ENCODE results near the gene ZDHHC1. TPM values are rescaled to one million over a fixed set of nuclear protein-coding genes. Genes with fewer than 3 reads are reported as not detected.
"Not testable (repeated sequence)": the region's sequence is repeated elsewhere in the genome, so short reads cannot be mapped to it uniquely, and the experiment has no call there.

ZDHHC1 gene
- total RNA-seq, 4 donors from 2014 or later: 11.6 to 27.5 (median 20.8) TPM

DNA sequence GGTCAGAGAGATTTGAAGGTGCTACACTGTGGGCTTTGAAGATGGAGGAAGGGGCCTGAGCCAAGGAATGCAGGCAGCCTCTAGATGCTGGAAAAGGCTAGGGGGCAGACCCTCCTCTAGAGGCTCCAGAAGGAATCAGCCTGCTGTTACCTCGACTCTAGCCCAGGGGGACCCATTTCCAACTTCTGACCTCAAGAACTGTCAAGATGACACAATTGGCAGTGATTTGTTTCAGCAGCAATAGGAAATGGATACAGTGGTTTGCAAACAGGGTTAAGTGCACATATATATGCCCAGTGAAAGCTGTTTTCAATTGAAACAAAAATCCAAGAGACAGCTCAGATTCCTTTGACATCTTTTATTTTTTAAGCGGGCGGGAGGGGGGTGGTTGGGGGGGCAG lies 3.7 kb upstream of the ZDHHC1 start:
- no peak for TF ChIP-seq POLR2AphosphoS5 (IDR thresholded peaks at IDR 0.05)
- TF ChIP-seq CTCF (IDR thresholded peaks at IDR 0.05): no peak
- TF ChIP-seq EP300 (IDR thresholded peaks at IDR 0.05): no peak
- TF ChIP-seq POLR2A (IDR thresholded peaks at IDR 0.05; ENCODE audit: low read depth): no peak
- Histone ChIP-seq H3K9me3 (no peaks in the 10 kb centered on the region), H3K27ac (replicated peaks in 1 of 4) (no peak overlapping the region), H3K36me3 (no peaks in the 10 kb centered on the region), H3K4me1 (peaks cover 12 to 17% (median 15%) of the 10 kb centered on the region in 4 donors), H3K4me3 (no peak overlapping the region), H3K27me3 (peaks cover 0 to 5% (median 0%) of the 10 kb centered on the region in 4 donors)
- intact Hi-C loops (cut with DNase I): loop anchor here (5.0 kb wide), 1 partner anchor 48 kb away; no protein-coding TSS in a partner anchor
- DNase-seq (ENCODE audit: extremely low spot score): no peak
- WGBS: 83% methylated on average over 3 of the region's 3 CpGs

DNA sequence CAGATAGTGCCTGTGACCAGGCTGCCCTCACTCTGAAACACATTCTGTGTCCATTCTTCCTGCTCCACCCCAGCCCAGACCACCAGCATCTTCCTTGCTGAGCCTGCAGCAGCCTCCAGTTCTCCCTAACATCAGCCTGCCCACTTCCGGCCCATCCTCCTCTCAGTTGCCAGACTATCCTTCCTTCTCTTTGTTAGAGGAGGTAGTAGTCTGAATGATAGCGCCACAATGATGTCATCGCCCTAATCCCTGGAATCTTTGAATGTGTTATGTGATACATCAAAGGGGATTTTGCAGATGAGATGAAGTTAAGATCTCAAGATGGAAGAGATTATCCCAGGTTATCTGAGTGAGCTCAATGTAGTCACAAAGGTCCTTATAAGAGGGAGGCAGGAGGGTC lies 3.2 kb upstream of the ZDHHC1 start:
- no peak overlapping the region for H3K27ac ChIP-seq (replicated peaks in 1 of 4)
- H3K4me3 ChIP-seq: no peak overlapping the region
- intact Hi-C loops (cut with DNase I): loop anchor here (5.0 kb wide), 1 partner anchor 47 kb away; no protein-coding TSS in a partner anchor
- H3K27me3 ChIP-seq: peaks cover 0 to under 1% (median 0%) of the 10 kb centered on the region in 4 donors
- TF ChIP-seq POLR2AphosphoS5 (IDR thresholded peaks at IDR 0.05) (no peak), POLR2A (IDR thresholded peaks at IDR 0.05; ENCODE audit: low read depth) (no peak), EP300 (IDR thresholded peaks at IDR 0.05) (no peak), CTCF (IDR thresholded peaks at IDR 0.05) (no peak)
- H3K36me3 ChIP-seq: no peaks in the 10 kb centered on the region
- DNase-seq (ENCODE audit: extremely low spot score): no peak
- WGBS: 93% methylated on average over 3 of the region's 3 CpGs
- H3K4me1 ChIP-seq: peaks cover 12 to 20% (median 17%) of the 10 kb centered on the region in 4 donors
- H3K9me3 ChIP-seq: no peaks in the 10 kb centered on the region

DNA sequence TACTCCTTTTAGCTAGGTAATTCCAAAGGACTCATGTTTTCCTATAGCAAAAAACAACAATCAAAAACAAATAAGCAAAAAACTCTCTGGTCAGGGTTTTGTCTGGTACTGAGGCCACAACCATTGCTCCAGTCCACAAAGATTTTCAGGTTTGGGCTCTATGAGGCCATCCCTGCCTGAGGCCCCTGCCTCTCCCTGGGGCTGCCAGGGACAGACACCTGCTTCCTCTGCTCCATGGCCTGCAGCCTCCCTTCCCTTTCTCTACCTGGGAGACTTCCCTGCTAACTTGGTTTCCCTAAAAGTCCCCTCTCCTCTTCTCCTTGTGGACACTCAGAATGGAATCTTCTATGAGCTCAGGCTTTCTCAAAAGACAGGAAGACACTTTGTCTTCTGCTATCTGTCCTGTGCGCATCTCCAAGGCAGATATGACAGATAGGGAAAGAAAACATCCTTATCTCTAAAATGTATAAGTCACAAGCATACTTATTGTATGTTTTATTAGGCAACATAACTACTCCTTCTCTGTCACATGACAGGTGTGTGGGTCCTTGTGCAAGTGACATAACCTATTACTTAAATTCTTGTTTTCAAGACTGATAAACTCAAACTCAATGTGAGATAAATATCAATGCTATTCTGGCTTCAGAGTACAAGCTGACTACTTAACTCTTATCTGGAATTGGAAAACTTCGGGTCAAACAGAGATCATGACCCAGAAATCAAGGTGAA lies 1.2 kb upstream of the ZDHHC1 start:
- H3K27ac ChIP-seq (replicated peaks in 1 of 4): no peak overlapping the region
- H3K4me1 ChIP-seq: peaks cover 12 to 28% (median 19%) of the 10 kb centered on the region in 4 donors
- H3K36me3 ChIP-seq: no peaks in the 10 kb centered on the region
- DNase-seq (ENCODE audit: extremely low spot score): no peak
- no peak for TF ChIP-seq POLR2AphosphoS5 (IDR thresholded peaks at IDR 0.05)
- no peak for TF ChIP-seq CTCF (IDR thresholded peaks at IDR 0.05)
- no peak for TF ChIP-seq EP300 (IDR thresholded peaks at IDR 0.05)
- TF ChIP-seq POLR2A (IDR thresholded peaks at IDR 0.05; ENCODE audit: low read depth): no peak
- intact Hi-C loops (cut with DNase I): loop anchor here (5.0 kb wide), 1 partner anchor 45 kb away; no protein-coding TSS in a partner anchor
- no peaks in the 10 kb centered on the region for H3K27me3 ChIP-seq
- no peaks in the 10 kb centered on the region for H3K9me3 ChIP-seq
- 90% methylated on average over 2 of the region's 2 CpGs for WGBS
- no peak overlapping the region for H3K4me3 ChIP-seq

GRCh38 chr16:67415421-67415820 lies 856 bp downstream of the ZDHHC1 start:
- H3K9me3 ChIP-seq; H3K27me3 ChIP-seq; H3K36me3 ChIP-seq; DNase-seq (ENCODE audit: extremely low spot score): not testable (repeated sequence)
- peak overlapping the region; percentile 70 to 93 (median 77) for H3K4me3 ChIP-seq
- intact Hi-C loops (cut with DNase I): loop anchor here (5.0 kb wide), 1 partner anchor 43 kb away; no protein-coding TSS in a partner anchor
- peaks cover 12 to 28% (median 19%) of the 10 kb centered on the region in 4 donors for H3K4me1 ChIP-seq
- peak overlapping the region; percentile 77 to 87 (median 82) for H3K27ac ChIP-seq (replicated peaks in 1 of 4)
- WGBS: 90% methylated on average over 19 of the region's 19 CpGs

- H3K4me3 ChIP-seq: no peak overlapping the region
- H3K9me3 ChIP-seq: no peaks in the 10 kb centered on the region
- no peak for DNase-seq (ENCODE audit: extremely low spot score)
- TF ChIP-seq CTCF (IDR thresholded peaks at IDR 0.05) (no peak), EP300 (IDR thresholded peaks at IDR 0.05) (no peak), POLR2AphosphoS5 (IDR thresholded peaks at IDR 0.05) (no peak), POLR2A (IDR thresholded peaks at IDR 0.05; ENCODE audit: low read depth) (no peak)
- intact Hi-C loops (cut with DNase I): no loop called here
- H3K4me1 ChIP-seq: peaks cover 12 to 28% (median 19%) of the 10 kb centered on the region in 4 donors
- 68% methylated on average over 6 of the region's 6 CpGs for WGBS
- H3K27ac ChIP-seq (replicated peaks in 1 of 4): no peak overlapping the region
- H3K36me3 ChIP-seq: peaks cover 0 to 3% (median 0%) of the 10 kb centered on the region in 4 donors
- no peaks in the 10 kb centered on the region for H3K27me3 ChIP-seq
These were observed 2.0 kb downstream of the ZDHHC1 start for GRCh38 chr16:67413978-67414911.
